Activated CD4-positive, alpha-beta T cell treated with anti-CD3 and anti-CD28 coated beads for 1 hour (primary cell): ENCODE measurements around the gene LTBP2.
"Not testable (repeated sequence)": the region's sequence is repeated elsewhere in the genome, so short reads cannot be mapped to it uniquely, and the experiment has no call there.

Source experiments
- DNase-seq: peaks from one replicate; pipeline ENCODE4 v3.0.0-alpha.2; 2020

The LTBP2 gene

GRCh38 chr14:74474376-74474775 is 137.7 kb downstream of the LTBP2 start:
- DNase-seq: no peak

GRCh38 chr14:74472601-74473000 is 139.4 kb downstream of the LTBP2 start:
- DNase-seq: no peak

- no peak for DNase-seq
Observed at GRCh38 chr14:74469548-74470518, 142.2 kb downstream of the LTBP2 start.

GRCh38 chr14:74468513-74468912 is 143.5 kb downstream of the LTBP2 start:
- no peak for DNase-seq

GRCh38 chr14:74465335-74465734 is 146.7 kb downstream of the LTBP2 start:
- DNase-seq: no peak

GRCh38 chr14:74464785-74465184 is 147.3 kb downstream of the LTBP2 start:
- DNase-seq: no peak

- DNase-seq: no peak
Observed at GRCh38 chr14:74463697-74464096, 148.3 kb downstream of the LTBP2 start.

GRCh38 chr14:74462993-74463392 is 149.0 kb downstream of the LTBP2 start:
- DNase-seq: no peak

- DNase-seq: no peak
Observed at GRCh38 chr14:74459976-74460375, 152.1 kb downstream of the LTBP2 start.

- peak; percentile 13 for DNase-seq
Observed at GRCh38 chr14:74459289-74459946, 152.6 kb downstream of the LTBP2 start.

- DNase-seq: no peak
Observed at GRCh38 chr14:74457565-74457895, 154.5 kb downstream of the LTBP2 start.

- DNase-seq: no peak
Observed at GRCh38 chr14:74456684-74457564, 155.1 kb downstream of the LTBP2 start.

GRCh38 chr14:74454397-74454796 is 157.6 kb downstream of the LTBP2 start:
- DNase-seq: not testable (repeated sequence)
